ENCODE measurements around the gene S100A7. TPM values are rescaled to one million over a fixed set of nuclear protein-coding genes. Genes with fewer than 3 reads are reported as not detected.
A peak's percentile ranks its signal among the peaks of the same experiment; 100 is the strongest.

The S100A7 gene
- total RNA-seq, 4 donors from 2014 or later: 12.2 to 46.8 (median 31.3) TPM

GRCh38 chr1:153506386-153506785, 45.9 kb upstream of the S100A7 start:
- TF ChIP-seq CTCF (IDR thresholded peaks at IDR 0.05) (no peak), POLR2A (IDR thresholded peaks at IDR 0.05) (no peak)
- DNase-seq (ENCODE audit: low spot score in 2 of 2): no peak
- H3K4me3 ChIP-seq (ENCODE audit: low read depth, poor library complexity, severe bottlenecking): no peak overlapping the region
- 81 to 85% methylated on average over 5 of the region's 5 CpGs for WGBS, 2 donors
- intact Hi-C loops (cut with DNase I; ENCODE audit: low total_unique reads): no loop called here

GRCh38 chr1:153505576-153505975, 45.1 kb upstream of the S100A7 start:
- TF ChIP-seq POLR2A (IDR thresholded peaks at IDR 0.05): no peak
- TF ChIP-seq CTCF (IDR thresholded peaks at IDR 0.05): no peak
- intact Hi-C loops (cut with DNase I; ENCODE audit: low total_unique reads): no loop called here
- no peak for DNase-seq (ENCODE audit: low spot score in 2 of 2)
- 88 to 100% methylated on average over 1 of the region's 1 CpG for WGBS, 2 donors
- no peak overlapping the region for H3K4me3 ChIP-seq (ENCODE audit: low read depth, poor library complexity, severe bottlenecking)

- TF ChIP-seq CTCF (IDR thresholded peaks at IDR 0.05): no peak
- no peak for TF ChIP-seq POLR2A (IDR thresholded peaks at IDR 0.05)
- intact Hi-C loops (cut with DNase I; ENCODE audit: low total_unique reads): no loop called here
- DNase-seq (ENCODE audit: low spot score in 2 of 2): no peak
- no peak overlapping the region for H3K4me3 ChIP-seq (ENCODE audit: low read depth, poor library complexity, severe bottlenecking)
- 90 to 91% methylated on average over 3 of the region's 3 CpGs for whole genome bisulfite sequencing, 2 donors
Observed at GRCh38 chr1:153503766-153504165, 43.3 kb upstream of the S100A7 start.

- H3K4me3 ChIP-seq (ENCODE audit: low read depth, poor library complexity, severe bottlenecking): no peak overlapping the region
- WGBS, 2 donors: 18 to 28% methylated on average over 2 of the region's 2 CpGs
- DNase-seq (ENCODE audit: low spot score in 2 of 2): no peak
- TF ChIP-seq POLR2A (IDR thresholded peaks at IDR 0.05) (no peak), CTCF (IDR thresholded peaks at IDR 0.05) (no peak)
- intact Hi-C loops (cut with DNase I; ENCODE audit: low total_unique reads): no loop called here
Observed at GRCh38 chr1:153498746-153499145, 38.3 kb upstream of the S100A7 start.

GRCh38 chr1:153495536-153495935, 35.1 kb upstream of the S100A7 start:
- H3K4me3 ChIP-seq (ENCODE audit: low read depth, poor library complexity, severe bottlenecking): no peak overlapping the region
- 53 to 67% methylated on average over 6 of the region's 6 CpGs for WGBS, 2 donors
- intact Hi-C loops (cut with DNase I; ENCODE audit: low total_unique reads): loop anchor here (2.0 kb wide), 1 partner anchor 143 kb away; no protein-coding TSS in a partner anchor
- DNase-seq (ENCODE audit: low spot score in 2 of 2): no peak
- TF ChIP-seq CTCF (IDR thresholded peaks at IDR 0.05) (no peak), POLR2A (IDR thresholded peaks at IDR 0.05) (no peak)

- no peak overlapping the region for H3K4me3 ChIP-seq (ENCODE audit: low read depth, poor library complexity, severe bottlenecking)
- 35 to 37% methylated on average over 6 of the region's 6 CpGs for WGBS, 2 donors
- DNase-seq (ENCODE audit: low spot score in 2 of 2): peak; percentile 65 to 93
- peak in 1 of 3 donors; percentile 85 for TF ChIP-seq CTCF (IDR thresholded peaks at IDR 0.05)
- TF ChIP-seq POLR2A (IDR thresholded peaks at IDR 0.05): no peak
- intact Hi-C loops (cut with DNase I; ENCODE audit: low total_unique reads): loop anchor here (2.0 kb wide), 1 partner anchor 142 kb away; no protein-coding TSS in a partner anchor
Observed at GRCh38 chr1:153494976-153495535, 34.6 kb upstream of the S100A7 start.
